NB4 (cell line): ENCODE data around the gene APRT.
"Not testable (repeated sequence)": the region's sequence is repeated elsewhere in the genome, so short reads cannot be mapped to it uniquely, and the experiment has no call there.

Experiments
- CTCF ChIP-seq: IDR thresholded peaks from one replicate; pipeline ENCODE4 v1.5.1; 2012; ENCODE audit warnings: low read depth, low read length
- POLR2A ChIP-seq: IDR thresholded peaks from 2 replicates; pipeline ENCODE4 v1.6.1; 2011; ENCODE audit warnings: mild to moderate bottlenecking; ENCODE audit not compliant: insufficient read length; ENCODE audit errors: extremely low read depth

- TF ChIP-seq CTCF, POLR2A: not testable (repeated sequence)
Observed at GRCh38 chr16:88823646-88824045, 11.9 kb upstream of the APRT start.
